CD14-positive monocyte (primary cell): ENCODE data around the gene KDM4C. TPM values are rescaled to one million over a fixed set of nuclear protein-coding genes. Genes with fewer than 3 reads are reported as not detected.

Source experiments
- DNase-seq, 3 donors: peaks; one replicate each; pipeline ENCODE4 v3.0.0-alpha.2; 2011 to 2022
- H2AFZ ChIP-seq: 2 replicates; pipeline ENCODE4 v1.6.0; 2012; ENCODE audit warnings: mild to moderate bottlenecking, low read depth, low read length, inconsistent platforms; ENCODE audit not compliant: insufficient read depth, poor library complexity, severe bottlenecking
- H3K27ac ChIP-seq, 2 donors: 1 replicate in 1 of 2; 2 replicates in 1 of 2; pipeline ENCODE4 v1.5.1; 2012 to 2013; ENCODE audit warnings: low read length in 2 of 2, control low read depth in 1 of 2, inconsistent platforms in 1 of 2, low read depth in 1 of 2, mild to moderate bottlenecking in 1 of 2
- H3K27me3 ChIP-seq, 2 donors: one replicate each; pipeline versions ENCODE4 v1.6.0 to v1.6.1; 2011 to 2013; ENCODE audit warnings: low read length in 2 of 2; ENCODE audit not compliant: control insufficient read depth in 2 of 2, insufficient read depth in 2 of 2
- H3K36me3 ChIP-seq, 2 donors: replicated peaks in 1 of 2; 1 replicate in 1 of 2; 2 replicates in 1 of 2; pipeline versions ENCODE4 v1.5.1 to v1.6.1; 2012 to 2013; ENCODE audit warnings: low read length in 2 of 2, control low read depth in 1 of 2, inconsistent platforms in 1 of 2, mild to moderate bottlenecking in 1 of 2; ENCODE audit not compliant: insufficient read depth in 2 of 2, control insufficient read depth in 1 of 2
- H3K4me1 ChIP-seq, 2 donors: 1 replicate in 1 of 2; 2 replicates in 1 of 2; pipeline versions ENCODE4 v1.5.1 to v1.6.1; 2012 to 2013; ENCODE audit warnings: low read length in 2 of 2, control low read depth in 1 of 2, inconsistent platforms in 1 of 2, mild to moderate bottlenecking in 1 of 2, moderate library complexity in 1 of 2; ENCODE audit not compliant: insufficient read depth in 2 of 2, control insufficient read depth in 1 of 2
- H3K4me2 ChIP-seq: replicated peaks from 2 replicates; pipeline ENCODE3; 2012; ENCODE audit warnings: low read length, moderate library complexity, mild to moderate bottlenecking; ENCODE audit not compliant: poor library complexity, severe bottlenecking; ENCODE audit errors: extremely low read depth
- H3K4me3 ChIP-seq, 3 experiments: fragments of 200-600 bp in 1 of 3; sonication (generic) in 1 of 3; replicated peaks in 1 of 3; 1 replicate in 2 of 3; 2 replicates in 1 of 3; pipeline ENCODE4 v1.5.1; 2011 to 2013; ENCODE audit warnings: low read length in 3 of 3, mild to moderate bottlenecking in 3 of 3, control low read depth in 2 of 3, low read depth in 2 of 3, inconsistent platforms in 1 of 3, moderate library complexity in 1 of 3
- H3K79me2 ChIP-seq: 2 replicates; pipeline ENCODE4 v1.6.0; 2012; ENCODE audit warnings: mild to moderate bottlenecking, control low read depth, inconsistent platforms, low read length, moderate library complexity; ENCODE audit not compliant: insufficient read depth
- H3K9ac ChIP-seq: 2 replicates; pipeline ENCODE4 v1.6.0; 2017; ENCODE audit warnings: low read length, mild to moderate bottlenecking; ENCODE audit not compliant: insufficient read depth, poor library complexity, severe bottlenecking
- H3K9me3 ChIP-seq, 2 donors: replicated peaks in 1 of 2; 1 replicate in 1 of 2; 2 replicates in 1 of 2; pipeline versions ENCODE4 v1.5.1 to v1.6.1; 2012 to 2013; ENCODE audit warnings: low read length in 2 of 2, control low read depth in 1 of 2; ENCODE audit not compliant: control insufficient read depth in 1 of 2, insufficient read depth in 1 of 2
- H4K20me1 ChIP-seq: 2 replicates; pipeline ENCODE4 v1.6.0; 2012; ENCODE audit warnings: mild to moderate bottlenecking, low read length, control low read depth, moderate library complexity; ENCODE audit not compliant: insufficient read depth
- H3K27ac Mint-ChIP-seq, 7 donors: one replicate each; pipeline ENCODE4 v1.8.0; 2020; ENCODE audit warnings: mild to moderate bottlenecking in 7 of 7, mixed read lengths in 7 of 7, moderate library complexity in 6 of 7, inconsistent platforms in 2 of 7
- H3K27me3 Mint-ChIP-seq, 3 donors: one replicate each; pipeline ENCODE4 v1.8.0; 2021 to 2022; ENCODE audit warnings: low read depth in 3 of 3, mild to moderate bottlenecking in 3 of 3, mixed read lengths in 3 of 3, moderate library complexity in 3 of 3, inconsistent platforms in 1 of 3
- H3K36me3 Mint-ChIP-seq, 2 donors: one replicate each; pipeline ENCODE4 v1.8.0; 2020; ENCODE audit warnings: mixed read lengths in 2 of 2, inconsistent platforms in 1 of 2, mild to moderate bottlenecking in 1 of 2
- H3K4me1 Mint-ChIP-seq: one replicate; pipeline ENCODE4 v1.8.0; 2020; ENCODE audit warnings: mild to moderate bottlenecking, mixed read lengths
- H3K4me3 Mint-ChIP-seq, 2 donors: one replicate each; pipeline ENCODE4 v1.8.0; 2020; ENCODE audit warnings: mild to moderate bottlenecking in 2 of 2, mixed read lengths in 2 of 2, moderate library complexity in 1 of 2
- H3K9me3 Mint-ChIP-seq, 7 donors: one replicate each; pipeline ENCODE4 v1.8.0; 2020 to 2022; ENCODE audit warnings: mixed read lengths in 7 of 7, mild to moderate bottlenecking in 6 of 7, moderate library complexity in 6 of 7, inconsistent platforms in 2 of 7
- CTCF ChIP-seq: fragments of 200-600 bp; IDR thresholded peaks from one replicate; pipeline ENCODE4 v1.8.0; 2022; ENCODE audit warnings: antibody characterized with exemption, mild to moderate bottlenecking
- WGBS: methylation state at CpG from one replicate; pipeline ENCODE4 v1.1.5; 2013; ENCODE audit warnings: missing lambda C conversion rate; ENCODE audit not compliant: insufficient coverage; 5-methylcytosine and 5-hydroxymethylcytosine counted together
- intact Hi-C, 2 donors: fragments of 100-400 bp; cut with micrococcal nuclease; formaldehyde crosslinking; loops; one replicate each; pipeline versions ENCODE4 v1.15.0 to v1.15.1; 2023
- polyA plus RNA-seq, 3 donors: library from polyadenylated mRNA; depleted of rRNA in 1 of 3; unstranded in 2 of 3; stranded (reverse) in 1 of 3; fragments of 300-500 nt in 2 of 3; fragments of >200 nt in 1 of 3; fragmentation: Illumina TruSeq in 2 of 3; gene quantifications; 1 replicate in 2 of 3; 2 replicates in 1 of 3; pipeline ENCODE4 v1.2.3, GENCODE V29; 2012 to 2021

The KDM4C gene
- polyA plus RNA-seq, 3 donors = 15.2 to 36.2 (median 17.1) TPM

- H4K20me1 ChIP-seq = no peaks in the 10 kb centered on the region
- no peak overlapping the region for H3K4me3 ChIP-seq
- DNase-seq = no peak
- intact Hi-C loops = no loop called here
- Mint-ChIP-seq H3K36me3 (peaks cover 42 to 49% of the 10 kb centered on the region in 2 donors), H3K9me3 (peaks cover 0 to 8% (median 3%) of the 10 kb centered on the region in 7 donors), H3K27me3 (peaks cover 0 to 3% (median 0%) of the 10 kb centered on the region in 3 donors), H3K4me1 (peaks cover 3% of the 10 kb centered on the region), H3K4me3 (no peak overlapping the region), H3K27ac (peak overlapping the region in 2 of 7 donors; percentile 5 to 51)
- no peak overlapping the region for H2AFZ ChIP-seq
- 100% methylated on average over 1 of the region's 2 CpGs for WGBS
- H3K4me2 ChIP-seq = no peak overlapping the region
- no peak overlapping the region for H3K27ac ChIP-seq
- no peaks in the 10 kb centered on the region for H3K79me2 ChIP-seq
- H3K9ac ChIP-seq = no peak overlapping the region
- H3K4me1 ChIP-seq = no peaks in the 10 kb centered on the region
- peaks cover 34 to 56% of the 10 kb centered on the region in 2 donors for H3K36me3 ChIP-seq
- H3K27me3 ChIP-seq = no peaks in the 10 kb centered on the region
- peaks cover 8 to 10% of the 10 kb centered on the region in 2 donors for H3K9me3 ChIP-seq
- TF ChIP-seq CTCF = no peak
These were observed 248.6 kb downstream of the KDM4C start for GRCh38 chr9:7006417-7006816.

DNA sequence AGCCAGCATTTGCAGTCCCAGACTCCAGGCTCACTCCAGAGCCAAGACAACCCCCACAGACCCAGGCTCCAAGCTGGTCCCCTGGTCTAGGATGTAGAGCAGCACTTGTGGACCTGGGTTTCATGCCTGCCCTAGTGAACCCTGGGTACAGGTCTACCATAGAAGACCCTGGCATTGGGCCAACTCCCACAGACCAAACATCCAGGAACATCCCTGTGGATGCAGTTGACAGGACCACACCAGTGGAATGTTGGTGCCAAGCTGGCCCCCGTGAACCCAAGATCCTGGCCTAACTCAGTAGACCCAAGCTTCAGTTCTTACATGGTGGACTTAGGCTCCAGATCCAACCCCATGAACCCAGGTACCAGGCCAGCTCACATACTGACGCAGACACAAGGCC is 250.6 kb downstream of the KDM4C start:
- H3K4me3 Mint-ChIP-seq = no peak overlapping the region
- no peaks in the 10 kb centered on the region for H3K4me1 ChIP-seq
- intact Hi-C loops = no loop called here
- H3K27ac ChIP-seq = no peak overlapping the region
- no peaks in the 10 kb centered on the region for H3K79me2 ChIP-seq
- no peak overlapping the region for H2AFZ ChIP-seq
- H3K36me3 Mint-ChIP-seq = peaks cover 47 to 48% of the 10 kb centered on the region in 2 donors
- H4K20me1 ChIP-seq = no peaks in the 10 kb centered on the region
- no peak overlapping the region for H3K4me3 ChIP-seq
- H3K36me3 ChIP-seq = peaks cover 43 to 55% of the 10 kb centered on the region in 2 donors
- no peak overlapping the region for H3K4me2 ChIP-seq
- H3K9me3 ChIP-seq = peaks cover 8 to 10% of the 10 kb centered on the region in 2 donors
- peaks cover 3% of the 10 kb centered on the region for H3K4me1 Mint-ChIP-seq
- H3K27ac Mint-ChIP-seq = no peak overlapping the region
- H3K27me3 Mint-ChIP-seq = no peaks in the 10 kb centered on the region
- no peaks in the 10 kb centered on the region for H3K27me3 ChIP-seq
- no peak overlapping the region for H3K9ac ChIP-seq
- no peak for TF ChIP-seq CTCF
- no peak for DNase-seq
- peaks cover 0 to 8% (median 3%) of the 10 kb centered on the region in 7 donors for H3K9me3 Mint-ChIP-seq
- 50% methylated on average over 2 of the region's 2 CpGs for WGBS
